ENCODE results near the gene ADM. TPM values are rescaled to one million over a fixed set of nuclear protein-coding genes. Genes with fewer than 3 reads are reported as not detected.

The ADM gene, protein sequence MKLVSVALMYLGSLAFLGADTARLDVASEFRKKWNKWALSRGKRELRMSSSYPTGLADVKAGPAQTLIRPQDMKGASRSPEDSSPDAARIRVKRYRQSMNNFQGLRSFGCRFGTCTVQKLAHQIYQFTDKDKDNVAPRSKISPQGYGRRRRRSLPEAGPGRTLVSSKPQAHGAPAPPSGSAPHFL
- 108 and 159 TPM in 2 replicates for total RNA-seq

DNA sequence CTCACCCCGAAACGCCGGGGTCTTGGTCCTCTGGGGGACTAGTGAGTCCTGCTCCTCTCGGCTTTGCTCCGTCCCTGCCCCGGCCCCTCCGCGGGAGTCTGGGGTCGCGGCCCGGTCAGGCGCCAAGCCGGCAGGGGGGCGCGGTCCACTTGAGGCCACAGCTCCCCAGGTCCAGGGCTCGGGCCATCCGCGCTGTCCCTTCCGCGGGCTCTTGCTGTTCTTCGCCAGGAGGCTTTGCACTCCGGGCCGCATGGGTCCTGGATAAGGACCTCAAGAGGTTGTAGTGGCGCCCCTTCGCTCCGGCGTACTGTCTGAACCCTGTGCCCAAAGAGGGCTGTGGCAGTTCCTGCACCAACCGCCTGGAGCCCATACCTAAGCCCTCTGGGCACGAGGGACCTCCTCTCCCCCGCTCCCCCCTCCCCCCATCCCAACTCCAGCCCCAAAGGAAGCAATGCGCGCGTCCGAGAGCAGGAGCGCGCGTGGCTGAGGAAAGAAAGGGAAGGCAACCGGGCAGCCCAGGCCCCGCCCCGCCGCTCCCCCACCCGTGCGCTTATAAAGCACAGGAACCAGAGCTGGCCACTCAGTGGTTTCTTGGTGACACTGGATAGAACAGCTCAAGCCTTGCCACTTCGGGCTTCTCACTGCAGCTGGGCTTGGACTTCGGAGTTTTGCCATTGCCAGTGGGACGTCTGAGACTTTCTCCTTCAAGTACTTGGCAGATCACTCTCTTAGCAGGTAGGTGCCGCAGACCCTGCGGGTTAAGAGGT is at the start of gene ADM:
Gene ADM, plus strand, starts transcription at position 579 of the 767 bp plus-strand sequence. CDS start 628 bp downstream, outside the sequence.

DNA sequence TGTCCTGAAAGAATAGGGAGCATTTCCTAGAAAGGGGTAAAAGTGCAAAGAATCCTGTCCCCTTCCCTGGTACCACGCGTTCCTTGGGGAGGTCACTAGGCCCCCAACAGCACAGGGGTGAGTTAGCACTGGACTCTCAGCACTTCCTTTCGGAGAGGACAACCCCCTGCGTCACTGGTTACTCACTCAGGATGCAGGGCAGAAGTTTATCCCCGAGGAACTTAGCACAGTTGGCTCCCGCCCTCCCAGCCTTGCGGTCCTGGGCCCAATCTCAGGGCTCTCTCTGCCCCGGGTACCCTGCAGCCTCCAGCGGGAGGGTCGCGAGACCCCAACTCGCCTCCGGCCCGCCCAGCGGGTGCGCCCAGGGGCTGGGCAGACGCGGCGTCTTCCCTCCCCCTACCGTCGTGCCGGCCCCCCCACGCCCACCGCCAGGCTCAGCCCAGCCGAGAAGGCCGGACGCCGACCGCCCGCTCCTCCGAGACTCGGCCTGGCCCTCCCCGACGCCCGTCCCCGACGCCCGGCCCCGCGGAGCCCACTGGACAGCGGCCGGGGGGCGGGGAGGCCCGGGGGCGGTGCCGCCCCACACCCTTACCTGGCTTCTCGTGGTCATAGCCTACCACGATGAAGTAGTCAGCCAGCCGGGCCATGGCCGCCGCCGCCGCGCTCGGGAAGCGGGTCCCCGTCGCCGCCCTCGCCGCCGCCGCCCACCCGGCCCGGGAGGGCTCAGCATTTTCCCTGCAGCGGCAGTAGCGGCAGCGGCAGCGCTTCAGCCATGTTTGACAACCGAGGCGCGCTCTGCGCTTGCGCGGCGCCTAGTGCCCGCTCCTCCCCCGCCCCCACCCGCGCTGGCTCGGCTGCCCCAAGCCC is 11.2 kb upstream of the ADM start, which contains the start of gene SBF2:
Gene SBF2, minus strand, starts transcription at position 797 of the 867 bp plus-strand sequence. Its CDS starts 150 bp downstream, at position 647.

Other genes with a start within 250 kb of the ADM start
- 26.6 and 29.2 TPM in 2 replicates for gene SBF2, start 10.9 kb upstream of the ADM start, total RNA-seq
- 0.44 and 1.9 TPM in 2 replicates for gene AMPD3, start 150.2 kb downstream of the ADM start, total RNA-seq
- gene RNF141, start 236.1 kb downstream of the ADM start, total RNA-seq, result 16.1 and 21.2 TPM in 2 replicates

Measured in cardiac ventricle fibroblast (primary cell).